Mammary epithelial cell (primary cell): Measurements from ENCODE around the gene GALNTL6.

Experiments used
- CTCF ChIP-seq, 2 donors: IDR thresholded peaks in 1 of 2; conservative IDR thresholded peaks in 1 of 2; 2 replicates each; pipeline ENCODE4 v1.5.1; 2011 to 2012; ENCODE audit warnings: inconsistent platforms in 2 of 2, low read length in 2 of 2, mild to moderate bottlenecking in 2 of 2, control low read depth in 1 of 2, low read depth in 1 of 2; ENCODE audit not compliant: insufficient read depth in 1 of 2; ENCODE audit errors: extremely low read depth in 1 of 2
- EZH2 ChIP-seq: IDR thresholded peaks from 2 replicates; pipeline ENCODE4 v1.6.1; 2012; ENCODE audit warnings: low read length, inconsistent platforms, borderline replicate concordance

- TF ChIP-seq EZH2 (no peak), CTCF (conservative IDR thresholded peaks at IDR 0.05 in 1 of 2, IDR thresholded peaks at IDR 0.05 in 1 of 2; ENCODE audit: extremely low read depth in 1 of 2, insufficient read depth in 1 of 2, low read depth in 1 of 2, low read length in 2 of 2) (no peak)
These were observed 1211.0 kb downstream of the GALNTL6 start for GRCh38 chr4:173024203-173024602.
